ENCODE data around the gene VSTM4.

DNA sequence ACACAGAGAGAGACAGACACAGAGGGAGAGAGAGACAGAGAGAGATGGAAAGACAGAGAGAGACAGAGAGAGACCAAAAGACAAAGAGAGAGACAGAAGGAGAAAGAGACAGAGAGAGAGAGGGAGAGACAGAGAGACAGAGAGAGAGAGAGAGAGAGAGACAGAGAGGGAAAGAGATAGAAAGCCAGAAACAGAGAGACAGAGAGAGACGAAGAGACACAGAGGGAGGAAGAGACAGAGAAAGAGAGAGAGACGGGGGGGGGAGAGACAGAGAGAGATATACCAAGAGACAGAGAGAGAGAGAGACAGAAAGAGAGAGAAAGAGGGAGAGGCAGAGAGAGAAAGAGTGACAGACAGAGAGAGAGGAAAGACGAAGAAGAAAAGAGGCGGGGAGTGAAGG lies 10.2 kb downstream of the VSTM4 start:
- TF ChIP-seq, protein P1, sequence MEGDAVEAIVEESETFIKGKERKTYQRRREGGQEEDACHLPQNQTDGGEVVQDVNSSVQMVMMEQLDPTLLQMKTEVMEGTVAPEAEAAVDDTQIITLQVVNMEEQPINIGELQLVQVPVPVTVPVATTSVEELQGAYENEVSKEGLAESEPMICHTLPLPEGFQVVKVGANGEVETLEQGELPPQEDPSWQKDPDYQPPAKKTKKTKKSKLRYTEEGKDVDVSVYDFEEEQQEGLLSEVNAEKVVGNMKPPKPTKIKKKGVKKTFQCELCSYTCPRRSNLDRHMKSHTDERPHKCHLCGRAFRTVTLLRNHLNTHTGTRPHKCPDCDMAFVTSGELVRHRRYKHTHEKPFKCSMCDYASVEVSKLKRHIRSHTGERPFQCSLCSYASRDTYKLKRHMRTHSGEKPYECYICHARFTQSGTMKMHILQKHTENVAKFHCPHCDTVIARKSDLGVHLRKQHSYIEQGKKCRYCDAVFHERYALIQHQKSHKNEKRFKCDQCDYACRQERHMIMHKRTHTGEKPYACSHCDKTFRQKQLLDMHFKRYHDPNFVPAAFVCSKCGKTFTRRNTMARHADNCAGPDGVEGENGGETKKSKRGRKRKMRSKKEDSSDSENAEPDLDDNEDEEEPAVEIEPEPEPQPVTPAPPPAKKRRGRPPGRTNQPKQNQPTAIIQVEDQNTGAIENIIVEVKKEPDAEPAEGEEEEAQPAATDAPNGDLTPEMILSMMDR (conservative IDR thresholded peaks at IDR 0.05; ENCODE audit: low read length), result no peak
- TF ChIP-seq EZH2phosphoT487 (IDR thresholded peaks at IDR 0.05; ENCODE audit: borderline replicate concordance), result no peak

Data from Loucy (cell line).